HG02938 (cell line): ENCODE results near the gene SLC9A3.
"Not testable (repeated sequence)": the region's sequence is repeated elsewhere in the genome, so short reads cannot be mapped to it uniquely, and the experiment has no call there.

Source experiments
- ATAC-seq: cut with Tn5 transposase; IDR thresholded peaks from one replicate; pipeline ENCODE4 v1.9.1; 2021; ENCODE audit warnings: mild to moderate bottlenecking, moderate library complexity; ENCODE audit not compliant: unreplicated experiment

Gene SLC9A3

DNA sequence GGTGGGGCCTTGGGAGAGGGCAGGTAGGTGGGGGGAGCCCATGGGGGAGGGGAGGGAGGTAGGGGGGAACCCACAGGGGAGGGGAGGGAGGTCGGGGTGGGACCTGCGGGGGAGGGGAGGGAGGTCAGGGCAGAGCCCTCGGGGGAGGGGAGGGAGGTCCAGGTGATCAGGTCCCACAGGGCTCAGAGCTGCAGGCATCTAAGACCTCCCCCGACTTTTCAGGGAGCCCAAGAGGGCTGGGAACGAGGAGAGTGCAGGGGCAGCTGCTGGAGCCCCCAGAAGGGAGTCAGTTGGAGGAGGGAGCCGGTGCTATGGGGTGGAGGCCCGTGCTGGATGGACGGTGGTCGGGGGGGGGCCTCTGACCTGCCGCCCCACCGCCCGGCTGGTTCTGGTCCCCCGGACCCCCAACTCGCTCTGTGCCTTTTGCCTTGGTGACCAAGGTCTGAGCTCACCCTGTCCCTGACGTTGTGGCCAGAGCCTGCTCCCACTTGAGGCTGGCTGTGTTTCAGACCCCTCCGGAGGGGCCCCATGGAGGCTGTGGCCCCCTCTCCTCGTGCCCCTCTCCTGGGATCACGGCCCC is 31.8 kb downstream of the SLC9A3 start:
- ATAC-seq: no peak

DNA sequence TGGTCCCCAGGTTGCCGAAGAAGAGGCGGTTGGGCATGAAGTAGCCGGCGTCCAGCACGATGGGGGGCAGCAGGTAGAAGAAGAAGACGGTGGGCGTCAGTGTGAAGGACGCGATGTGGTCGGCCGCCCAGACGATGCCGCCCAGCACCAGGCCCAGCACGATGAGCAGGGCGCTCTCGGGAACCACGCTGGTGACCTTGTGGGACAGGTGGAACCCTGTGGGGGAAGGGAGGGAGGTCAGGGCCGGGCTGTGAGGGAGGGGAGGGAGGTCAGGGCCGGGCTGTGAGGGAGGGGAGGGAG is 32.4 kb downstream of the SLC9A3 start:
- ATAC-seq: no peak

DNA sequence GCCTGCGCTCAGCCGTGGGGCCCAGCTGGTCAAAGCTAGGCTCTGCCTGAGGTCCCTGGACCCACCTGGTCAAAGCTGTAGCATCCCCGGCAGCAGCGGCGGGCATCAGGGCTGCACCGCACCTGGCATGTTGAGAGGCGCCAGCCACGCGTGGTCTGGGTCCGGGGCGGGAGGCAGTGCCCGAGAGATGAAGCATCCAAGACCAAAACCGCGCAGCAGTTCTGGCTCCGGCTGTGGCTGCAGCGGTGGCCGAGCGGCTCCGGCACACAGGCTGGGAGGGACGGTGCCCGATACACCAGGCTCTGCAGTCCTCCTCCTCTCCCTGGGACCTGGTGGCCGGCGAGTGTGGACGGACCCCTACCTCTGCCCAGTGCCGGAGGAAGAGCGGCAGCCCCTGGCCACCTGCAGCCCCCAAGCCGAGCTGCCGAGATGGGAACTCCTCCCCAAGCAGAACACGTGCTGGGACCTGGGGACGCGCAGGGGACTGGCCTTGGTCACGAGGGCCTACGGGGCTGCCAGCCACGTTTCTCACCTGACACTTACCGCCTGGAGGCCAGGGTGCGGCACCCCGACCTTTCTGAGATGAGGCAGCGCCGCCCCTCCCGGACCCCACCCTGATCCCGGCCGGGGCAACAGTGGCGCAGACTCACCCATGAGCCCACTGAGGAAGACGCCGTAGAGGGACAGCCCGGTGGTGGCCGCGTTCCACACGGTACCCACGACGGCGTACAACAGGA is 33.0 kb downstream of the SLC9A3 start:
- no peak for ATAC-seq

DNA sequence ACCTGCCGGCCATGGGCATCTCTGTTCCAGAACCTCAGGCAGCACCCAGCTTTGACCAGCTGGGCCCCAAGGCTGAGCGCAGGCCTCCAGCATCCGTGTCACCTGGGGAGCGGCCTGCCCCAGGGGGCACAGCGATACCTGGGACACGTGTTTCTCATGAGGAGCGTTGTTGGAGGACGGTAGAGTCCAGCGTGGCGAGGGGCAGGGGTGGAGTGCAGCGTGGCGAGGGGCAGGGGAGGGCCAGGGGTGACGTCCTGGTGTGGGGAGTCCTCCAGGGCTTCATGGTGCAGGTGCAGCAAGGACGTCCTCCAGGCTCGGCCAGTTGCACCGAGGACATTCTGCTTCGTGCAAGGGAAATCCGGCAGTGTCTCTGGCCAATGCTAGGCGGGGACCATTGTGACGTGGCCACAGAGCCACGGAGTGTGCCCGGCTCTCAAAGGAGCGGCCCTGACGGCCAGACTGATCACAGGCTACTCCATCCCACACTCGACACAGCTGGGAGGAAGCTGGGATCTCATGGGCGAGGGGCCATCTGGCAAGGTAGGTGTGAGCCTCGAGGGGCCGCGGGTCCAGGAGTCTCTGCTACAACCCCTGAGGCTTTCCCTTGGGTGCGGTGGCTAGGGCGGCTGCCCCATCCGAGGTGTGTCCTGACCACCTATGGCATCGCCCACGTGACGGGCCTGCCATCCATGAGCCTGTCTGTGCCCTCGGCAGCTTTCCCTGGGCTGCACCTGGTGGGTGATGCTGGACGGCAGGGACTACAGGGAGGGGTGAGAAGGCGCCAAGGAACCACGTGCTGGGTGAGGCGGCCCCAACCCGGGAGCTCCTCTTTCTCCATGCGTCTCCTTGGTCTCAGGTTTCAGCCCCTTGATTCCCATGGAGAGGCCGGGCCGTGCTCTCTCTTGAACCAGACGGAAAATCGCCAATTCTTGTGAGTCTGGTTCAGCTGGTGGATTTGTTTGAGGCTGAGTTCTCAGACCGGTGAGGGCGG is 33.8 kb downstream of the SLC9A3 start:
- ATAC-seq: no peak

DNA sequence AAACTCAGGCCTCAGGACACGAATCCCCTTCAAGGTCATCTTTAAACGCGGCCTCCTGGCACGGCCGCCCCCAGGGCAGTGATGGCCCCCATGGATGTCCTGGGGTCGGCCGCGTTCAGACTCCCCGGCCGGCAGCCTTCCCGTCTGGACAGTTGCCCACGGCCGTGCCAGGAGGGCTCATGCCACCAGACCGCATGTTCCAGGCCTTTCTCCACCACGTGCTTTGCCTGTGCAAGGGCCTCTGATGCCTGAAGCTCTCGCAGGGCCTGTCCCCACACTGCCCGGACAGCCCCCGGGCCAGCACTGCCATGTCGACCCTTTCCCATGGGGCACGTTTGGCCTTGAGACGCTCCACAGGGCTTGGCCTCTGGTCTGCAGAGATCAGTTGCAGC is 34.6 kb downstream of the SLC9A3 start:
- ATAC-seq: no peak

DNA sequence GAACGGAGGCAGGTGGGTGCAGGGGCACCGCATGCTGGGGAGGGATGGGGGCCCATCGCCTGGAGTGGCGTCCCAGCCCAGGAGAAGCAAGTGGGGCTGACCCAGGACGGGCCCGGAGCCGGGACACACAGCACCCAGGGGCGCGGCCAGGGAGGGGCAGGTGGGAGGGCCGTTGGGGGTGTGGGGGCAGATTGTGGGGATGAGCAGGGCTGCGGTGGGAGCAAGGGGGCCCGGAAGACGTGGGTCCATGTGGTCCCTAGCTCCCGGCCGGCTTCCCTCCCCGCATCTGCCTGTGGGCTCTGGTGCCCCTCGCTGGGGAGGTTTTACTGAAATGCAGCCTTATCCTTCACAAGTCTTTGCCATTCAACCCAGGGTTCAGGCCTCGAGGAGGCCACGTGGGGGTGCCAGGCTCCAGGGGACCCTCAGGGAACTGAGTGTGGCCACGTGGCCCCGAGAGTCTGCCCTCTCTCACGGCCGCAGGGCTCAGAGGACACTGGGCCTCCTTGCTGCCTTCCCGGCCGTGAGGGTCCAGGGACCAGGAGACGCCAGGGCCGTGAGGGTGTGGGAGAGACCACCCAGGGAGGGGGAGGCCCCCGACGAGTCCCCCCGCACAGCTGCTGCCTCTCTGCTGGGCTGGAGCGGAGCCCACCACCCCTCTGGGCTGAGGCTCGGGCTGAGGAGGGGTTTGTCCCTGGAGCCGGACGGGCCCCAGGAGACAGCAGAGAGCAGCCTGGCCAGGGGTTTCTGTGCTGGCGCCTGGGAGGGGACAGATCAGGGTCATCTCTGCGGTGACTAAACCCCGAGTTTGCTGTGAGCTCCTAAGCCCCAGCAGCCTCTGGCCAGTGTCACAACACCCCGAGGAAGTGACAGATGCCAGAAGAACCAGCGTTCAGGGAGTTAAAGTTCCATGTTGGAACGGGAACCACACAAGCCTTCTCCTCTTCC is 35.2 kb downstream of the SLC9A3 start:
- no peak for ATAC-seq

DNA sequence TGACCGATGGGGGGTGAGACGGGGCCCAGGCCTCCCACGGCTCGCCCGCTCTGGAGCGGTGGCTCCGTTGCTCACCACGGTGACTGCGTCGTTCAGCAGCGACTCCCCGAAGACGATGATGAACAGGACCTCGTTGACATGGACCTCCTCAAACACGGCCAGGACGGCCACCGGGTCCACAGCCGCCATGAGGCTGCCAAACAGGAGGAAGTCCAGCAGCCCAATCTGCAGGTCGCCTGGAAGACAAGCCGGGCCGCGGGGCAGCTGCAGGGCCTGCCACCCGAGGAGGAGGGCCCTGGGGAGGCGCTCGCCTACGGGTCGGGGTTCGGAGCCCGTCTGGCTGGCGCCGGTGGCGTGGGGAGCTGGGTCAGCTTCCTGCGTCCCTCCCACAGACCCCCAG is 36.0 kb downstream of the SLC9A3 start:
- no peak for ATAC-seq

DNA sequence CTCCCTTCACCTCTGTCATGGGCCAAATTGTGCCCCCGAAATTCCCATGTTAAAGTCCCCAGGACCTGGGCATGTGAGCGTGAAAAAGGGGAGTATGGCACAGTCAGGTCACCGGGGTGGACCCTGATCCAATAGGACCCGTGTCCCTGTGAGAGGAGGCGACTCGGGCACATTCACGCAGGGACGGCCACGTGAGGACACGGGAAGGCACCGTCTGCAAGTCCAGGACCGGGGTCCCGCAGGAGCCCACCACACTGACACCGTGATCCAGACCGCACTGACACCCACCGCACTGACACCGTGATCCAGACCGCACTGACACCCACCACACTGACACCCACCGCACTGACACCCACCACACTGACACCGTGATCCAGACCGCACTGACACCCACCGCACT is 37.7 kb downstream of the SLC9A3 start:
- not testable (repeated sequence) for ATAC-seq

DNA sequence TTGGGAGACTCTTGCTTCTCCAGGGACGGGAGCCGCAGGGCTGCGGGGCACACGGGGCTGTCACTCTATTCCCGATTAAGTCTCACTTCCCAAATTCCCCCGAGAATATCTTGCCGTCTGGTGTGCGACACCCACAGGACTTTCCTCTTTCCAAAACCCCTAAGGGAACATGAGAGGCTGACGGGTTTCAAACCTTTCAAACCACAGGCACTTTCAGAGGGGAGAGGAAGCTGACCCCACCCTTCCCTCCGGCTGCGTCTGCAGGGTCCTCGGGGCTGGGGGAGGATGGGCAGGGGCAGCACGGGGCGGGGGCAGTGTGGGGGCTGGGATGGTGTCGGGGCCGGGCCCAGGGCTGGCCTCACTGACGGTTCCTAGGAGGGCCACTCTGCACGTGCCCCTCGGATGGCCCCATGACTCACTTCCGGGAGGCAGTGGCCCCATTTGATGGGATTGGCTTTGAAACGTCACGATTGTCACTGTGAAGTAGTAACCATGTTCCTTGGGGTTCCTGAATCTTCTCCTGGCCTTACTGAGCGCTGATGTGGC is 38.2 kb downstream of the SLC9A3 start:
- ATAC-seq: no peak

DNA sequence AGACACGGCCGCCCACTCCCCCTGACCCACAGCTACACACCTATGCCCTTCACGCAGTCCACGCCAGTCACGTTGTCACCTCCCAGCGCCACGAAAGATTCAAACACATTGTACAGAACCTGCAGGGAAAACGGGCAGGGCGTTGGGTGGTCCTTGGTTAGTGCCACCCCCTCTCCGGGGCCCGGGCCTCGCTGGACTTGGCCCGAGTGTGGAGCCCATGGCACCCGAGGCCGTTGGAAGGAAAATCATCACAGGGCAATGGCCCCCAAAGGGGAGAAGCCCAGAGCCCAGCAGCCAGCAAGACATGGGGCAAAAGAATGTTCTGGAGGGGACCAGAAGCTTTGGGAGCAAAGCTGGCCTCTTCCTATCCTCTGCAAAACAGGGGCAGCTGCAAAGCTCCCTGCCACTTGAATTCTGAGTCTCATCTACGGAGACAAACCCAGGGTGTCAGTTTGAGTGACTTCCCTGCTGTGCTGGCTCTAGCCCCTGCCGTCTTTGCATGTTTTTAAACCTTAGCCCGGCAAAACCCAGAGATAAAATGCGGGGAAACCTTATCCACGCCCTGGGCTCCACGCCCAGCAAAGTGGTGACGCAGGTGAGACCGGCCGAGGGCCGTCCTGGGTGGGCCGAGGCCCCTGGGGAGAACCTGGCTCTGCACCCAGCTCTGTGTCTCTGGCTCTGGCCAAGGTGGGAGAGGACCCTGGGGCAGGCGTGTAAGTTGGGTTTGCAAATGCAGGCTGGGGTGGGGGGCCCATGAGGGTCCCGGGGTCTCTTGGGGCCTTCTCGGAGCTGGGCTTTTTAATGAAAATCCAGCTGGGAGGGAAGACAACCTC is 38.9 kb downstream of the SLC9A3 start:
- ATAC-seq: no peak

DNA sequence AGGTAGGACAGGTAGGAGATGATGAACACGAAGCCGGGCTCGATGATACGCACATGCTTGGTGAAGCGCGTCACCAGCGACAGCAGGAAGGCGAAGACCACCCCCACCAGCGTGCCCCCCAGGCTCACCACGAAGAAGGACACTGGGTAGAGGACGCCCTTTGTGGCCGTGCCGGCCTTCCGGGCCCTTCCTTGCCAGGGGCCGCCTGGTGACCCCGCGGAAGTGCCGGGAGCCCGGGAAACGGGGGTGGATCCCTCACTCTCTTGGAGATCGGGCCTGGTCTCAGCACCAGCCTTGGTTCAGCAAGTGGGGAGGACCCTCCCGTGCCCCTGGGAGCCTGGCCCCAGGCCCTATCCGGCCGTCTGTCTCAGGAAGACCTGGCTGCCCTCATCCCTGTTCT is 39.7 kb downstream of the SLC9A3 start:
- ATAC-seq: no peak

DNA sequence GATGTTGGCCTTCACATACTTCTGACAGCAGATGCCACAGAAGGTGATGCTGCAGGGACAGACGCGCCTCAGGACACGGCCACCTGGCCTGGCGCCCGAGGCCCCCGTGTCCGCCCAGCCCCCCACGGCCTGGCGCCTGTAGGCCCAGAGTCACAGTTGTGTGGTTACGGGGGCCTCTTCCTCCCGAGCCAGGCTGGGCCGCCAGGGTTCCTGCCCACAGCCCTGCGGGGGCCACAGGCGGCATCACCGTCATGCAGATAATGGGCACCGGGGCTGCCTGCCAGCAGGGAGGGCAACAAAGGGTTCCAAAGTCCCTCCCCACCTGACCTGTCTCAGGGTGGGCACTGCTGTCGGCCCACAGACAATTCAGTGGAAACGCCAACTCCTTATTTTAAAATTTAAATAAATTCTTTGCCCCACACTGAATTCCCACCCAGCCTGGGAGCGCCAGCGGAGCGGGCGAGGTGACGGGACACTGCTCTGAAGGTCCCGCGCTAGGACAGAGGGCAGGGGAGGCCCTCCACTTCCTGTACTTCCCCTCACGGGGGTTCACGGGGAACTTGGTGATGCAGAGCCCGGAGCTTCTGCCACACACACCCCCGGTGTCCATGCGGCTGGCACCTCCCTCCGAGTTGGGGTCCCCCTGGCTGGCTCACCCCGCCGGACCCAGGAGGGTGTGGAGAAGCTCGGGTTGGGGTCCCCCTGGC is 40.7 kb downstream of the SLC9A3 start:
- no peak for ATAC-seq

DNA sequence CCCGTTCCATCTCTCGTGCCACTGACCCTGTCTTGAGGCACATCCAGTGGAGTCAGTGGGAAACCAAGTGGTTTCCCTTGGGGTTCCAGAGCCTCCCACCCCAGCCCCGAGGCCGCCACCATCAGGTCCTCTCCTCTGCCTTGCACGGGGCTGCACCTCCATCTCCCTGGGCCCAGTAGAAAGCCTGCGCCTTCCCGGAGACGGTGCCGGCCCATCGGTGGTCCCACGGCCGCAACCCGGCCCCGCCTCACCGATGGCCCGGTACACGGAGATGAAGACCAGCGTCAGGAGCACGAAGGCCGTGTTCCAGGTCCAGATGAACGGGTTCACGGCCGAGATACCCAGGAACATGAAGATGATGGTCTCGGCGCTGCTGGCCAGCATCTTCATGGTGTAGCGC is 41.2 kb downstream of the SLC9A3 start:
- no peak for ATAC-seq

DNA sequence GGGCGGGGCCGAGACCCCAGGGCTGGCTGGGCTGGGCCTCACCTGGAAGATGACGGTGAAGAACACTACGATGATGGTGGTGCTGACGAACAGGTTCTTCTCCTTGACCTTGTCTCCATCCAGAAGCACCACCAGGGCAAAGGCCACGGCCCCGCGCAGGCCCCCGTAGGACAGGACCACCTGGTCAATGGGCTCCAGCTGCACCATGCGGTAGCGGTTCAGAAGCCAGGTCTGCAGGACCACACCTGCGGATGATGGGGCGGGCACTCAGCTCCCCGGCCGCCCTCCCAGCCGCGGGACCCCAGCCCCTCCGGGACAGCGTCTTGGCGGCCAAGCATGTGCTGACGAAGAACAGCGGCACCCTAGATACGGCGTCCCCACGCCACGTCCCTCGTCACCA is 41.7 kb downstream of the SLC9A3 start:
- no peak for ATAC-seq

DNA sequence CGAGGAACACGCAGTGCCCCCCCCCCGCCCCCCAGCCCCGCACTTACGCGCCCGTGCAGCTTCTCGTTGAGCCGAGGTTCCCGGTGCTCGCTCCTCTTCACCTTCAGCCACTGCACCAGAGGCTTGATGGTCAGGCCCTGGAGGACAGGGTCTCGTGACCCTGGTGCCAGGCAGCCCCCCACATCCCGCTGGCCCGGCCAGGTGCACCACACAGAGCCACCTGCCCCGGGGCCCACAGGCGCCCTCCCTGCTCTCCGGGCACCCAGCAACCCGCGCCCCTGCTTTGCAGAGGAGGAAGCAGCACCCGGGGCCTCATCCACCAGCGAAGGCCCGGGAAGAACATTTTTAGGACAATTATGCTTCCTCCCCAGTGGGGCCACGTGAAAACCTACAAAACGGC is 42.2 kb downstream of the SLC9A3 start:
- no peak for ATAC-seq

DNA sequence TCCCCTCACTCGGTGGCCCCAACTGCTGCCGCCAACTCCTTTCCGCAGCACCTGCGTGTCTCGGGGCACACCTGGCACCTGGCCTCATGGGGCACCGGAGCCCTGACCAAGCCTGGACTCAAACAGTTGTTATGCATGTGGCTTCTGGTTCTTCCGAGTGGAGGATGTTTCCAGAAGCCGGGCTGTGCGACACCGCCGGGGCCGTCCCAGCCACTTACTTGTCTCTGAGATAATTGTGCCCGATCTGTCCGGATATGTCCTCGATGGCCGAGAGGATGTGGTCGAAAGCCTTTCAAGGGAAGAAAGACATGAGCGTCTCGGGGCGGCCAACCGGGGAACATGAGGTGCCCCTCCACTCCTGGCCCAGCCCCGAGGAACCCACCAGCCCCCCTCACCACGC is 42.9 kb downstream of the SLC9A3 start:
- no peak for ATAC-seq

DNA sequence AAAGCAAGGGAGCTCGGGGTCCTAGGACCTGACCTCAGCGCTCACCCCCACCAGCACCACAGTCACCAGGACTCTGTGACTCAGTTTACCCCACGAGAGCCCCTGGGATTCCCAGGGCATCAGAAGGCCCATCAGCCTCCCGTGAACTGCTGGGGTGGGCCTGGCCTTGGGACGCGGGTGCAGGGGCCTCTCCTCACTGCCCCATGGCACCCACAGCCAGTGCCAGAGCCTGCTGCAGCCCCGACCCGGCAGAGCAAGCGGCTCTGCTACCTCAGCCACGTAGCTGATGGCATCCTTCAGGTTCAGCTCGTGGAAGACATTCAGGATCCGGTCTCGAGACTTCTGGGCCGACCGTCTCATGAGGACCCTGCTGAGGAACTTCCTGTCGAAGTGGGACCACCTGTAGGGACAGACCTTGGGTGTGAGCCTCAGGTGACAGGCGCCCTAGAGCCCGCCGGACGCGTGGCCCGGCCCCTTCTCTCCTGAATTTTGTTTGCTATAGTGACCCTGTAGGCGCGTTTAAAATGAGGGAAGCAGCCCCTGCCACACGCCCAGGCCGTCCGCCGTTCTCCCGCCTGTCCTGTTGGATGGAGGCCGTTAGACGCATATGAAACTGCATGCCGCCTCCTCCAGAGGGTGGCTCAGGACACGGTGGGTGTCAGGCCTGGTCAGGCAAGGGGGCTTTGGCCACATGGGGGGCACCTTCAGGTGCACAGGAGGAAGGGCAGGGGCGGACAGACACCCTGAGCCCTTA is 44.5 kb downstream of the SLC9A3 start:
- ATAC-seq: no peak

DNA sequence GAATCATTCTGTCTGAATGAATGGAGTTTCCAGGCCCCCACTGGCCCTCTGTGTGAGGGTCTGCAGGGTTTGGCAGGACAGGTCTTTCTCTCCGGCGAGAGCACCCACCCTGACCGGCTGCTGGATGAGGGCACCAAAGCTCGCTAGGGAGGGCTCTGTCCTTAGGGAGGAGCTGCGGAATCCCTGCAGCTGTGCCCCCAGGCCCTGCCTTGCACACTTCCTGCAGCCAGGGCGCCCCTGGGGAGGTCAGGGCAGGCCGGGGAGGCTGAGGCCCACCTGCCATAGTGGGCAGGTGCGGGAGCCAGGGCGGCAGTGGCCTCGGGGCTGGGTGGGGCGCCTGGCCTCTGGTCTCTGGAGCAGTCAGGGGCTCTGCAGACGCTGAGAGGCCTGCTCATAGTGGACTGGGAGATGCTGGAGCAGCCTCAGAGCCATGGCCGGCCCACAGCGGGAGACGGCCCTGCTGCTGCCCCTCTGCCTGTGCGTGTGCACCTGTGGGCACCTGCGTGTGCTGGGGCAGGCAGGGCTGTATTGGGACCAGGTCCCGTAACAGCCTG is 45.2 kb downstream of the SLC9A3 start:
- no peak for ATAC-seq
